ENCODE measurements around the gene DBH. TPM values are rescaled to one million over a fixed set of nuclear protein-coding genes. Genes with fewer than 3 reads are reported as not detected.

The DBH gene
- total and polyA plus RNA-seq, 10 of the 15 experiments (the other 5 are each of a cell fraction or from before 2014, with no cell fraction given) = not detected

GRCh38 chr9:133643362-133643755, 7.2 kb downstream of the DBH start:
- WGBS (ENCODE audit: insufficient coverage, insufficient replicate concordance, low lambda C conversion rate, missing lambda C conversion rate) = 38% methylated on average over 20 of the region's 20 CpGs
- POLR2A ChIA-PET = no interaction called here
- in situ Hi-C loops (cut with MboI) = no loop called here
- no peaks in the 10 kb centered on the region for H3K36me3 ChIP-seq (ENCODE audit: control insufficient read depth in 2 of 2, insufficient read depth in 2 of 2, low read length in 1 of 2)
- DNase-seq (ENCODE audit: low read depth, low spot score) = no peak
- no peak for ATAC-seq
- BruUV-seq (replicated peaks) = no TSS peak
- no peak overlapping the region for H3K4me3 ChIP-seq
- SMC1A ChIA-PET (ENCODE audit: uncharacterized antibody, unreplicated experiment) = no interaction called here
- H3K4me1 ChIP-seq (ENCODE audit: control insufficient read depth, insufficient read depth, low read length) = no peaks in the 10 kb centered on the region
- no peak overlapping the region for H3K27ac ChIP-seq (ENCODE audit: control insufficient read depth, insufficient read depth)
- no peak overlapping the region for H3K9ac ChIP-seq (ENCODE audit: control insufficient read depth, insufficient read depth, low read length)
- peaks cover 0 to 2% of the 10 kb centered on the region in 2 experiments; a peak in 3 of 4 replicates for H3K27me3 ChIP-seq (replicated peaks in 1 of 2; ENCODE audit: control insufficient read depth in 2 of 2, insufficient read depth in 2 of 2, low read length in 1 of 2)
- no peaks in the 10 kb centered on the region for H4K20me1 ChIP-seq (ENCODE audit: control insufficient read depth, insufficient read depth)
- TF ChIP-seq FOS (IDR thresholded peaks at IDR 0.05; ENCODE audit: borderline replicate concordance, extremely low read depth, insufficient read length) (no peak), PAX5 (IDR thresholded peaks at IDR 0.05; ENCODE audit: borderline replicate concordance, low read depth, low read length) (no peak), FOXM1 (IDR thresholded peaks at IDR 0.05; ENCODE audit: low read depth, low read length) (no peak), POLR2A (IDR thresholded peaks at IDR 0.05; ENCODE audit: low read depth, low read length) (no peak), KDM1A (IDR thresholded peaks at IDR 0.05; ENCODE audit: borderline replicate concordance) (no peak), STAT1 (conservative IDR thresholded peaks at IDR 0.05) (no peak), PAX8 (IDR thresholded peaks at IDR 0.05) (no peak), NR2C2 (IDR thresholded peaks at IDR 0.05; ENCODE audit: borderline replicate concordance, control insufficient read depth, insufficient read length, low read depth) (no peak), SMAD1 (IDR thresholded peaks at IDR 0.05; ENCODE audit: low read depth, partially characterized antibody) (no peak), ZNF274 (IDR thresholded peaks at IDR 0.05; ENCODE audit: insufficient read depth, insufficient read length) (no peak), CREM (IDR thresholded peaks at IDR 0.05; ENCODE audit: low read depth) (no peak), NKRF (conservative IDR thresholded peaks at IDR 0.05) (no peak), USF1 (IDR thresholded peaks at IDR 0.05; ENCODE audit: borderline replicate concordance, extremely low read length, insufficient read depth, low read depth, low read length) (no peak), RAD51 (IDR thresholded peaks at IDR 0.05) (no peak)
- TF ChIP-seq, protein P1, sequence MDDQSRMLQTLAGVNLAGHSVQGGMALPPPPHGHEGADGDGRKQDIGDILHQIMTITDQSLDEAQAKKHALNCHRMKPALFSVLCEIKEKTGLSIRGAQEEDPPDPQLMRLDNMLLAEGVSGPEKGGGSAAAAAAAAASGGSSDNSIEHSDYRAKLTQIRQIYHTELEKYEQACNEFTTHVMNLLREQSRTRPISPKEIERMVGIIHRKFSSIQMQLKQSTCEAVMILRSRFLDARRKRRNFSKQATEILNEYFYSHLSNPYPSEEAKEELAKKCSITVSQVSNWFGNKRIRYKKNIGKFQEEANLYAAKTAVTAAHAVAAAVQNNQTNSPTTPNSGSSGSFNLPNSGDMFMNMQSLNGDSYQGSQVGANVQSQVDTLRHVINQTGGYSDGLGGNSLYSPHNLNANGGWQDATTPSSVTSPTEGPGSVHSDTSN (IDR thresholded peaks at IDR 0.05; ENCODE audit: insufficient replicate concordance, low read depth, low read length) = no peak
- H2AFZ ChIP-seq (ENCODE audit: control insufficient read depth, low read depth, low read length) = no peak overlapping the region
- no peak overlapping the region for H3K4me2 ChIP-seq (ENCODE audit: control insufficient read depth, insufficient read depth)
- no peak for FAIRE-seq
- H3K9me3 ChIP-seq (replicated peaks; ENCODE audit: control insufficient read depth, insufficient read depth, low read length) = no peaks in the 10 kb centered on the region
- intact Hi-C loops (cut with micrococcal nuclease; ENCODE audit: unreplicated experiment) = no loop called here
- no peaks in the 10 kb centered on the region for H3K79me2 ChIP-seq (ENCODE audit: control insufficient read depth, insufficient read depth, low read length)
- RAD21 ChIA-PET (ENCODE audit: unreplicated experiment) = no interaction called here
- CTCF ChIA-PET = no interaction called here
